Cerebellar nuclear complex (tissue), 1 donor: ENCODE results near the gene XDH.

Source experiments
- DNase-seq, 2 experiments: peaks; one replicate each; lab custom pipeline; 2025; lab: John Stamatoyannopoulos, UW

XDH gene

GRCh38 chr2:31331156-31331555, 83.4 kb downstream of the XDH start:
- no peak for DNase-seq

GRCh38 chr2:31329081-31329625, 85.4 kb downstream of the XDH start:
- no peak for DNase-seq

- no peak for DNase-seq
Observed at GRCh38 chr2:31328026-31328425, 86.5 kb downstream of the XDH start.

GRCh38 chr2:31327505-31327904, 87.0 kb downstream of the XDH start:
- DNase-seq = no peak

GRCh38 chr2:31324016-31324633, 90.4 kb downstream of the XDH start:
- no peak for DNase-seq

GRCh38 chr2:31322371-31322770, 92.2 kb downstream of the XDH start:
- DNase-seq = no peak

GRCh38 chr2:31319406-31320175, 95.0 kb downstream of the XDH start:
- no peak for DNase-seq

- DNase-seq = no peak
Observed at GRCh38 chr2:31318361-31319336, 95.9 kb downstream of the XDH start.

- no peak for DNase-seq
Observed at GRCh38 chr2:31317396-31317795, 97.1 kb downstream of the XDH start.

GRCh38 chr2:31314761-31315160, 99.8 kb downstream of the XDH start:
- DNase-seq = no peak

GRCh38 chr2:31312898-31313297, 101.6 kb downstream of the XDH start:
- no peak for DNase-seq

- DNase-seq = no peak
Observed at GRCh38 chr2:31304816-31305215, 109.7 kb downstream of the XDH start.

- DNase-seq = no peak
Observed at GRCh38 chr2:31302940-31303563, 111.5 kb downstream of the XDH start.

- DNase-seq = no peak
Observed at GRCh38 chr2:31300309-31300708, 114.2 kb downstream of the XDH start.

GRCh38 chr2:31299547-31299946, 115.0 kb downstream of the XDH start:
- no peak for DNase-seq

- no peak for DNase-seq
Observed at GRCh38 chr2:31297751-31298150, 116.8 kb downstream of the XDH start.

- no peak for DNase-seq
Observed at GRCh38 chr2:31296641-31297287, 117.8 kb downstream of the XDH start.

- no peak for DNase-seq
Observed at GRCh38 chr2:31294196-31294595, 120.3 kb downstream of the XDH start.

- DNase-seq = no peak
Observed at GRCh38 chr2:31287654-31288053, 126.9 kb downstream of the XDH start.

GRCh38 chr2:31286961-31287550, 127.5 kb downstream of the XDH start:
- DNase-seq = no peak

GRCh38 chr2:31286230-31286629, 128.3 kb downstream of the XDH start:
- DNase-seq = no peak
